Left renal pelvis (tissue), 4 donors: Measurements from ENCODE around the gene RAB23. TPM values are rescaled to one million over a fixed set of nuclear protein-coding genes. Genes with fewer than 3 reads are reported as not detected.
"Not testable (repeated sequence)": the region's sequence is repeated elsewhere in the genome, so short reads cannot be mapped to it uniquely, and the experiment has no call there.

Source experiments
- DNase-seq, 4 donors: peaks; one replicate each; pipeline ENCODE4 v3.0.0-alpha.2; 2013; ENCODE audit warnings: low read depth in 4 of 4, low spot score in 3 of 4
- polyA plus RNA-seq, 4 donors: library from polyadenylated mRNA; unstranded; fragments of 120-200 nt; gene quantifications; one replicate each; pipeline ENCODE4 v1.2.1, GENCODE V29; 2013; ENCODE audit not compliant: insufficient read length in 4 of 4

The RAB23 gene
- polyA plus RNA-seq, 4 donors: 34.3 to 63.4 (median 48.4) TPM

GRCh38 chr6:57243954-57244353 is 21.8 kb upstream of the RAB23 start:
- DNase-seq: no peak

GRCh38 chr6:57243526-57243925 is 21.4 kb upstream of the RAB23 start:
- DNase-seq: not testable (repeated sequence)

- DNase-seq: no peak
Measured at GRCh38 chr6:57242505-57242904, 20.4 kb upstream of the RAB23 start.

- no peak for DNase-seq
Measured at GRCh38 chr6:57226221-57226620, 4.1 kb upstream of the RAB23 start.

GRCh38 chr6:57224769-57225515 is 2.8 kb upstream of the RAB23 start:
- no peak for DNase-seq

GRCh38 chr6:57222743-57223077 is 603 bp upstream of the RAB23 start:
- DNase-seq: no peak

GRCh38 chr6:57221191-57221935 is 744 bp downstream of the RAB23 start:
- DNase-seq: peak; percentile 43 to 55 (median 52)

- DNase-seq: no peak
Measured at GRCh38 chr6:57220083-57220703, 1.9 kb downstream of the RAB23 start.

GRCh38 chr6:57217270-57217669 is 4.8 kb downstream of the RAB23 start:
- DNase-seq: no peak

- no peak for DNase-seq
Measured at GRCh38 chr6:57216235-57217101, 5.6 kb downstream of the RAB23 start.

- no peak for DNase-seq
Measured at GRCh38 chr6:57215260-57215659, 6.8 kb downstream of the RAB23 start.

- DNase-seq: no peak
Measured at GRCh38 chr6:57210060-57210459, 12.0 kb downstream of the RAB23 start.

- no peak for DNase-seq
Measured at GRCh38 chr6:57209030-57209429, 13.1 kb downstream of the RAB23 start.

GRCh38 chr6:57207872-57208271 is 14.2 kb downstream of the RAB23 start:
- no peak for DNase-seq

GRCh38 chr6:57207141-57207540 is 15.0 kb downstream of the RAB23 start:
- no peak for DNase-seq

GRCh38 chr6:57205550-57206328 is 16.4 kb downstream of the RAB23 start:
- no peak for DNase-seq

GRCh38 chr6:57201718-57202117 is 20.4 kb downstream of the RAB23 start:
- no peak for DNase-seq

- DNase-seq: no peak
Measured at GRCh38 chr6:57198926-57199636, 23.0 kb downstream of the RAB23 start.

- no peak for DNase-seq
Measured at GRCh38 chr6:57195457-57195856, 26.6 kb downstream of the RAB23 start.
